SK-N-MC (cell line): ENCODE measurements around the gene NLGN4X.

ENCODE experiments used
- EZH2 ChIP-seq: fragments of 200-600 bp; sonication (generic); IDR thresholded peaks from one replicate; pipeline ENCODE4 v1.6.1; 2017; ENCODE audit warnings: antibody characterized with exemption
- POLR2AphosphoS5 ChIP-seq: IDR thresholded peaks from 2 replicates; pipeline ENCODE4 v1.6.1; 2012; ENCODE audit warnings: mild to moderate bottlenecking, low read depth, low read length, borderline replicate concordance

GRCh38 chrX:6026429-6026828, 202.2 kb downstream of the NLGN4X start:
- no peak for TF ChIP-seq POLR2AphosphoS5
- no peak for TF ChIP-seq EZH2
